ENCODE data around the gene LYSMD2. TPM values are rescaled to one million over a fixed set of nuclear protein-coding genes. Genes with fewer than 3 reads are reported as not detected.

LYSMD2 gene
- total and polyA plus RNA-seq, 9 of the 15 experiments (the other 6 are each of a cell fraction or from before 2014, with no cell fraction given) = 4.3 to 30.3 (median 9.8) TPM

DNA sequence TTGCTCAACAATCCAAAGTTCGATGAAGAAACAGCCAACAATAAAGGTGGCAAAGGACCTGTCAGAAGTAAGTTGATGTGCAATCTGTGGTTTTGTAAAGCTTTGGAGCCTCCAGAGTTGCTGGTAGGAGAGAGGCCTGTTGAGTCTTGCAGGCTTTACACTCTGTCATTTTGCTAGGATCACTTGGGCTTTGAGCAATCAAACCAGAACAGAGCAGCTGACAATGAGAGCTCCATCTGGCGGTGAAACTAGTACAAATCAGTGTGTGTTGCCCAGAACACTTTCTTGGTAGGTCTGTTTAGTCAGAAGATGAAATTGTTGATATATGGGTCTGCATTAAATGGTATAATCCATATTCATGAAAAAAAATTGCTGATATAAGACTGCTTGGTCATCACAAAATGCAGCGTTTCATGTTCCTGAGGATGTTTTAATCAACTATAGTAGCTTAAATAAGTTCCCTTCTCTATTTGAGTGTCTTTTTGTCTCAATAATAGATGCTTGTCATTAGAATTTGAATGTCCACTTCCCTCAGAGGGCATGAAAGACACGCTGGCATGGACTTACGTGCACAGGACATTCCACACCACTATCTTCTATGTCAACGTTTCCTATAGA is 39.6 kb upstream of the LYSMD2 start (continued):
- TF ChIP-seq CEBPG (CRISPR knock-in tag; IDR thresholded peaks at IDR 0.05) (no peak; the same call in 1 of the 2 replicates), CEBPG (tag; conservative IDR thresholded peaks at IDR 0.05 in 1 of 2, IDR thresholded peaks at IDR 0.05 in 1 of 2) (peak; percentile 39 to 67; a peak in 2 of 4 replicates), DPF2 (IDR thresholded peaks at IDR 0.05) (0 out of 2 replicates have a peak, but pooled peaks have one; percentile 12), CBX3 (IDR thresholded peaks at IDR 0.05; ENCODE audit: borderline replicate concordance in 1 of 2, low read length in 2 of 2) (0 out of 3 replicates have a peak, but pooled peaks of 1 of the 2 experiments have one; percentile 36), ZSCAN29 (IDR thresholded peaks at IDR 0.05) (no peak), ARID2 (IDR thresholded peaks at IDR 0.05) (peak; percentile 28; the same call in 1 of the 2 replicates), C11orf30 (IDR thresholded peaks at IDR 0.05; ENCODE audit: low read depth) (peak; percentile 41; the same call in 1 of the 2 replicates), ZNF316 (IDR thresholded peaks at IDR 0.05) (peak; percentile 82), CEBPB (tag; IDR thresholded peaks at IDR 0.05) (peak; percentile 67), ZNF224 (CRISPR knock-in tag; IDR thresholded peaks at IDR 0.05) (no peak), JUND (IDR thresholded peaks at IDR 0.05; ENCODE audit: borderline replicate concordance, low read depth, low read length) (peak; percentile 28; the same call in 1 of the 2 replicates), JUND (tag; IDR thresholded peaks at IDR 0.05; ENCODE audit: borderline replicate concordance, low read depth, low read length) (no peak), MAFK (IDR thresholded peaks at IDR 0.05; ENCODE audit: low read length) (peak; percentile 1; the same call in 1 of the 2 replicates)
- TF ChIP-seq, protein P1, sequence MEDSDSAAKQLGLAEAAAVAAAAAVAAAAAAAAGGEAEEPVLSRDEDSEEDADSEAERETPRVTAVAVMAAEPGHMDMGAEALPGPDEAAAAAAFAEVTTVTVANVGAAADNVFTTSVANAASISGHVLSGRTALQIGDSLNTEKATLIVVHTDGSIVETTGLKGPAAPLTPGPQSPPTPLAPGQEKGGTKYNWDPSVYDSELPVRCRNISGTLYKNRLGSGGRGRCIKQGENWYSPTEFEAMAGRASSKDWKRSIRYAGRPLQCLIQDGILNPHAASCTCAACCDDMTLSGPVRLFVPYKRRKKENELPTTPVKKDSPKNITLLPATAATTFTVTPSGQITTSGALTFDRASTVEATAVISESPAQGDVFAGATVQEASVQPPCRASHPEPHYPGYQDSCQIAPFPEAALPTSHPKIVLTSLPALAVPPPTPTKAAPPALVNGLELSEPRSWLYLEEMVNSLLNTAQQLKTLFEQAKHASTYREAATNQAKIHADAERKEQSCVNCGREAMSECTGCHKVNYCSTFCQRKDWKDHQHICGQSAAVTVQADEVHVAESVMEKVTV (CRISPR knock-in tag; IDR thresholded peaks at IDR 0.05) = peak; percentile 36; the same call in 1 of the 2 replicates
- TF ChIP-seq, protein P2, sequence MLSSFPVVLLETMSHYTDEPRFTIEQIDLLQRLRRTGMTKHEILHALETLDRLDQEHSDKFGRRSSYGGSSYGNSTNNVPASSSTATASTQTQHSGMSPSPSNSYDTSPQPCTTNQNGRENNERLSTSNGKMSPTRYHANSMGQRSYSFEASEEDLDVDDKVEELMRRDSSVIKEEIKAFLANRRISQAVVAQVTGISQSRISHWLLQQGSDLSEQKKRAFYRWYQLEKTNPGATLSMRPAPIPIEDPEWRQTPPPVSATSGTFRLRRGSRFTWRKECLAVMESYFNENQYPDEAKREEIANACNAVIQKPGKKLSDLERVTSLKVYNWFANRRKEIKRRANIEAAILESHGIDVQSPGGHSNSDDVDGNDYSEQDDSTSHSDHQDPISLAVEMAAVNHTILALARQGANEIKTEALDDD (IDR thresholded peaks at IDR 0.05) = 0 out of 2 replicates have a peak, but pooled peaks have one; percentile 24
- TF ChIP-seq, protein P3, sequence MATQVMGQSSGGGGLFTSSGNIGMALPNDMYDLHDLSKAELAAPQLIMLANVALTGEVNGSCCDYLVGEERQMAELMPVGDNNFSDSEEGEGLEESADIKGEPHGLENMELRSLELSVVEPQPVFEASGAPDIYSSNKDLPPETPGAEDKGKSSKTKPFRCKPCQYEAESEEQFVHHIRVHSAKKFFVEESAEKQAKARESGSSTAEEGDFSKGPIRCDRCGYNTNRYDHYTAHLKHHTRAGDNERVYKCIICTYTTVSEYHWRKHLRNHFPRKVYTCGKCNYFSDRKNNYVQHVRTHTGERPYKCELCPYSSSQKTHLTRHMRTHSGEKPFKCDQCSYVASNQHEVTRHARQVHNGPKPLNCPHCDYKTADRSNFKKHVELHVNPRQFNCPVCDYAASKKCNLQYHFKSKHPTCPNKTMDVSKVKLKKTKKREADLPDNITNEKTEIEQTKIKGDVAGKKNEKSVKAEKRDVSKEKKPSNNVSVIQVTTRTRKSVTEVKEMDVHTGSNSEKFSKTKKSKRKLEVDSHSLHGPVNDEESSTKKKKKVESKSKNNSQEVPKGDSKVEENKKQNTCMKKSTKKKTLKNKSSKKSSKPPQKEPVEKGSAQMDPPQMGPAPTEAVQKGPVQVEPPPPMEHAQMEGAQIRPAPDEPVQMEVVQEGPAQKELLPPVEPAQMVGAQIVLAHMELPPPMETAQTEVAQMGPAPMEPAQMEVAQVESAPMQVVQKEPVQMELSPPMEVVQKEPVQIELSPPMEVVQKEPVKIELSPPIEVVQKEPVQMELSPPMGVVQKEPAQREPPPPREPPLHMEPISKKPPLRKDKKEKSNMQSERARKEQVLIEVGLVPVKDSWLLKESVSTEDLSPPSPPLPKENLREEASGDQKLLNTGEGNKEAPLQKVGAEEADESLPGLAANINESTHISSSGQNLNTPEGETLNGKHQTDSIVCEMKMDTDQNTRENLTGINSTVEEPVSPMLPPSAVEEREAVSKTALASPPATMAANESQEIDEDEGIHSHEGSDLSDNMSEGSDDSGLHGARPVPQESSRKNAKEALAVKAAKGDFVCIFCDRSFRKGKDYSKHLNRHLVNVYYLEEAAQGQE (IDR thresholded peaks at IDR 0.05; ENCODE audit: borderline replicate concordance) = peak; percentile 72
- TF ChIP-seq, protein P3 (CRISPR knock-in tag; IDR thresholded peaks at IDR 0.05; ENCODE audit: low read depth) = no peak

All from K562 (cell line).